NCI-H1092 treated with DMSO at 0.1 percent for 48 hours (cell line): Measurements from ENCODE around the gene DGKI.

ENCODE experiments used
- DNase-seq: peaks from one replicate; lab custom pipeline; 2025; lab: John Stamatoyannopoulos, UW

The DGKI gene

DNA sequence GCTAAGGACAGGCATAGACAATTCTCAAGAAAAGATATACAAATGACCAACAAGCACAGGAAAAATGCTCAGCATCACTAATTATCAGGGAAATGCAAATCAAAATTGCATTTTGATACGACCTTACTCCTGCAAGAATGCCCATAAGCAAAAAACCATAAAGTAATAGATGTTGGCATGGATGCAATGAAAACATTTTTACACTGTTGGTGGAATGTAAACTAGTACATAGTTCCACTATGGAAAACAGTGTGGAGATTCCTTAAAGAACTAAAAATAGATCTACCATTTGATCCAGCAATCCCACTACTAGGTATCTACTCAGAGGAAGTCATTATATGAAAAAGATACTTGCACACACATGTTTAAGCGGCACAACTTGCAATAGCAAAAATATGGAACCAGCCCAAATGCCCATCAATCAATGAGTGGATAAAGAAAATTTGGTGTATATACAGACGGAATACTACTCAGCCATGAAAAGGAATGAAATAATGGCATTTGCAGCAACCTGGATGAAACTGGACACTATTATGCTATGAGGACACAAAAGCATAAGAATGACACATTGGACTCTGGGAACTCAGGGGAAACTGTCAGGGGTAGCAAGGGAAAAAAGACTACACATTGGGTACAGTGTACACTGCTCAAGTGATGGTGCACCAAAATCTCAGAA, 59.3 kb downstream of the DGKI start:
- no peak for DNase-seq

DNA sequence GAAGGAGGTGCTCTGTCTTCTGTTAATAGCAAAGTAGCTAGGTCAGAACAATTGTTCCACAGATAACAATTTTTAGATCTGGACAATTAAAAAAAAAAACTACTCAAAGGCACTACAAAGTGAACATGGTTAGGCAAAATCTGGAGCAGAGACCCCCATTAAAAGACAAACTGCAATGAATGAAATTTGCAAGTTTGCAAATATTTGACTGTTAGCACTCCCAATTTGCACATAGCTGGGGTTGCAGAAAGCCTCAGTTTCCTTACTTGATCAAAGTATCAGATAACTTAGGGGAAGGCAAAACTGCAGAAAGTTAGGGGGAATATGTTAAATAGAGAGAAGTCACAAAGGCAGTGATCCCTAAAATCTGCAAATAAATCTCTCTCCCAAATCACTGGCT, 68.3 kb downstream of the DGKI start:
- no peak for DNase-seq

- DNase-seq, result no peak
These were observed 72.0 kb downstream of the DGKI start for GRCh38 chr7:137774793-137775201.

DNA sequence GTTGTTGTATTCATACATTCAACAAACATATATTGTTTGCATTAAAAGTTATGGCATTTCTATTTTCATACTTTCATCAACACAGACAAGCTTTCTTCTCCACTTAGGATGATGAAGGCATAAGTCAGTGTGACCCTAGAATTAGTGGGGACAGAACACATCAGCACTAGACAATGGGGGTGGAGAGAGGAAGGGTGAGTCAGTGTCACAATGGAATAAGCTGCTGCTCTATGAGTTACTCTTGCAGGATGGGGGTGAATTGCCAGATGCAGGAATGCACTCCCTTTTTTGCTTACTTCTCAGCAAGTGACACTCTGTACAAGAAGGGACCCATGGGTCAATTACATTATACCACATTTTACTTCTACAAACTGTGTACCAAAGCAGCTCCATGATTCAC, 74.0 kb downstream of the DGKI start:
- no peak for DNase-seq

- no peak for DNase-seq
These were observed 74.5 kb downstream of the DGKI start for GRCh38 chr7:137772316-137772715.

DNA sequence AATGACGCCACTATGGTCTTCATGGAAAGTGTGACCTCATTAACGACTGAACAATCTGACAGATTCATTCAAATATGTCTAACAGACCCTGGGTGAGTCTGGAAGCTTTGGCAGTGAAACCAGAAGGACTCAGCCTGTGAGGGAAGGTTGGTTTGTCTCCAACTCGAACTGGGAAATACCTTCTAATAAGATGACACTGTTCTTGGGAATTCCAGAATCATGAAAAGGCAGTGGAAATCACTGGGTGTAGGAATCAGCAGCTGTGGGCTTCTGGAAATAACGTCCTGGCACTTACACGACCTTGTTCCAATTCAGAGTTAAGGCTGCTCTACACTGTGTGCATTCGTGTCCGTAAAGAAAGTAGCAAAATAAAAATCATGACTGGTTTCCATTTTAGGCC, 75.1 kb downstream of the DGKI start:
- DNase-seq, result no peak

DNA sequence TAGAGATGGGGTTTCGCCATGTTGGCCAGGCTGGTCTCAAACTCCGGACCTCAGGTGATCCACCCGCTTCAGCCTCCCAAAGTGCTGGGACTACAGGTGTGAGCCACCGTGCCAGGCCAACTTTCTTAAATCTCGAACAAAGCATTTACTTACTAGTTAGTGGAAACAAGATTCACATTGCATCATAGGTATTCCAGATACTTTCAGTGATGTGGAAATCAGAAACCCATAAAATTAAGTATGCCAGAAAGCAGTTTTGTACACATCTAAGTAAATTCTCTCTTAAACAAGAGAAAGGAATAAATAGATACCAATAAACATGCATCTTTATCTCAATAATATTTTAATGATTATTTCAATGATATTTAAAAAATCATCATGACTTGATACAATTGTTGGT, 75.5 kb downstream of the DGKI start:
- no peak for DNase-seq

- no peak for DNase-seq
These were observed 78.4 kb downstream of the DGKI start for GRCh38 chr7:137768366-137768765.

DNA sequence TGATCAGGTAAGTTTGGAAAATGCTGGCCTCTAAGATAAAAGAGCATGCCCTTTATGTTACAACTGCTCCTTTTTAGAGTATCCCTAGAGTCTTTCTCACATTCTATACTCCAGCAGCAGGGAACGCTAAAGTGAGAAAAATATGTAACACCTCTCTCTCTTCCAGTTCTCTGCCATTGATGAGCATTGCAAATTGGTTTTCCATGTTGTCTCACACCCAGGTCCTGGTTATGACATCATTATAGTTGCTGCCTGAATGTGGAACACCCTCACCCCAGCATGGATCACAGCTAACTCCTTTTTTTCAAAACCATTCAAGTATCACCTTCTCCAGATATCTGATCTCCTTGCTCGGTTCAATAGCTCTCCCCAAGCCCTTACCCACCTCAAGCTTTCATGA, 84.4 kb downstream of the DGKI start:
- DNase-seq, result no peak

DNA sequence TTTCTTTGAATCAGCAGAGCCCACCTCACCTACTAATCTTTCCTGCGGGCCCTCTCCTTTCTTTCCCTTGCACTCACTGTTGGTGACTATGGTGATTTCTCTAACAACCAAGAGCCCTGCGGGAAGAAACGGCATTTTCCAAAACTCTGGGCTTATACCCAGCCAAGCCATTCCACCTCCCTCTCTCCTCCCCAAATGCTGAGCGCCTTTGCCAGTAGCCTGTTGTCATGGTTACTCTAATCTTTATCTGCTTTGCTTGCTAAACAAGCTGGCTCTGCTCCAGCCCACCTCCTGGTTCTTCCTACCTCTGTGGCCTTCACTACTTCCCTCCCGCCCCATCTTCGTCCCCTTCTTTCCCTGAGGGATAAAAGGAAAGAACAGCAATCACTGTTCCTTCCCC, 86.7 kb downstream of the DGKI start:
- peak; percentile 8 for DNase-seq

DNA sequence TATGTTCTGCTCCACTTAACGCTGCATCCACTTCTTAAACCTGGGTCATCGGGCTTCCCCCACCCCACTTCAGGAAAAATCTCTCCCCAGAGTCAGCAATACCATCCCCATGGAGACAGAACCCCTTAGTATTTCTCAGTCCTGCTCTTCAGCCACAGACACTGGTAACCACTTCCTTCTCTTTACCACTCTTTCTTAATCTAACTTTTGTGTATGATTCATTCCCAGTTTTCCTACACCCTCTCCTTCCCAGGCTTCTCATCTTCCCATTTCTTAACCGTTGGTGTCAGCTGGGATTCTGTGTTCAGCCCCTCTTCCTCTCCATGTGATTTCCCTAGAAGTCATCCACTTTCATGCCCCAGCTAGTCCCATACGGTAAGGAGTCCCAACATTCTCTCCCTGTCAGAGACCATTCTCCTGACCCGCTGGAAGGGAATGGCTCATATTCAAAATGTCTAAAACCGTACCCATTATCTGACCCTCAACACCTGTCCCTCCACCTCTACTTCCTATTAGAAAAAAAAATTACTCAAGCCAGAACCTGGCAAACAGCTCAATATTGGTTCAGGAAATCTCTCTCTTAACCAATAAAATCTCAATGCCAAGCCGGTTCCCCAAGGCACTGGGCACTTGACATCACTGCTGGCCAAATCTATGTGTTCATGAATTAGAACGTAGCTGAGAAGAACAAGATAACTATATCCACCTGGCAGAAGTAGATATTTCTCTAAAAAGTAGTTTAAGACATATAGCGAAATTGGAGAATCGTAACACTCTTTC, 89.4 kb downstream of the DGKI start:
- no peak for DNase-seq

DNA sequence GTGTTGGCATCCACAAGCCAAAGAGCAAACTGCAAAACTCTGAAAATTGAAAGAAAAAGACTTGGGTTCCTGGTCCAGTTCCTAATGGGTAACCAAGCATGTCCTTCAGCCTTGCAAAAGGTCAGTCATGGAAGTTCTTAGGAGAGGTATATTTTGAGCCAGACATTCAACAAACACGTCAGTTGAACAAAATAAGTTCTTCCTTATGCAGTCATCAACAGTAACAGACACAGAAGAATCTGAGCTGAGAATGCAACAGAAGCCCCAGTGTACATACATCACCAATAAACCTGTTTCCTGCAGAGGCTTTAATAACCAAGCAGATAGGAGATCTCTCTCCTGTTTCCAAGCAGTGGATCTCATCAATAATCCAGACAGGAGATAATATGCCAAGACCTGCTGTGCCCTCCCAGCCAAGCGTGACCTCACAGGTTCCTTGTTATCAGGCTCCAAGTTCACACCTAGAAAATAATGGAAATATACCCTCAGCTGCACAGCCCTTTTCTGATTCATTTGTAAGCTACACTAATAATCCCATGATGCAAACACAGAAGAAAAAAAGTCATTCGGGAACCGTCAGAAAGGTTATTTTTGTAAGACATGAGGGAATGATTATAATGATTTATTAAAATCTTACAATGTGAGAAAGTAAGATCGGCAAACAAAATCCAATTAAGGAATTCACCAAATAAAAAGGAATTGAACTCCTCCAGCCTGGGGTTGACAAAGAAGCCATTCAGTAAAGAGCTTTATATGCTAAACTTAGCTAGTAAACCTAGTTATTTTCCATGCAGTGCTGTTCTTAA, 90.7 kb downstream of the DGKI start:
- no peak for DNase-seq

DNA sequence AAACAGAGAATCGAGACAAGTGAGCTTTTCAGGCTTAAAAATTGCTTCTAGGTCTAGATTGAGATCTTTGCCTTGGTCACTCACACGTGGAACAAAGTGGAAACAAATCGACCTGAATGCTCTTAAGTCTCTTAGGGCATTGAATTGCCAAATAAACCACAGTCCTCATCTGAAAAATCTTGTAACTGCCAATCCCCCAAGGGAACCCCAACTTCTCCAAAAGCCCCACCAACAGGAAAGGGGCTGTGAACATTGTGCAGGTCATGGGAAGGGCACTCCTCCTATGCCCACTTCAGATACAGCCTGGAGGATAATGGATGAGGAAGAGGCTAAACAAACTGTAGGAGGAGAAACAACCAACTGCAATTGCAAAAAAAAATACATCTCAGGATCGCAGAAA, 91.3 kb downstream of the DGKI start:
- no peak for DNase-seq

DNA sequence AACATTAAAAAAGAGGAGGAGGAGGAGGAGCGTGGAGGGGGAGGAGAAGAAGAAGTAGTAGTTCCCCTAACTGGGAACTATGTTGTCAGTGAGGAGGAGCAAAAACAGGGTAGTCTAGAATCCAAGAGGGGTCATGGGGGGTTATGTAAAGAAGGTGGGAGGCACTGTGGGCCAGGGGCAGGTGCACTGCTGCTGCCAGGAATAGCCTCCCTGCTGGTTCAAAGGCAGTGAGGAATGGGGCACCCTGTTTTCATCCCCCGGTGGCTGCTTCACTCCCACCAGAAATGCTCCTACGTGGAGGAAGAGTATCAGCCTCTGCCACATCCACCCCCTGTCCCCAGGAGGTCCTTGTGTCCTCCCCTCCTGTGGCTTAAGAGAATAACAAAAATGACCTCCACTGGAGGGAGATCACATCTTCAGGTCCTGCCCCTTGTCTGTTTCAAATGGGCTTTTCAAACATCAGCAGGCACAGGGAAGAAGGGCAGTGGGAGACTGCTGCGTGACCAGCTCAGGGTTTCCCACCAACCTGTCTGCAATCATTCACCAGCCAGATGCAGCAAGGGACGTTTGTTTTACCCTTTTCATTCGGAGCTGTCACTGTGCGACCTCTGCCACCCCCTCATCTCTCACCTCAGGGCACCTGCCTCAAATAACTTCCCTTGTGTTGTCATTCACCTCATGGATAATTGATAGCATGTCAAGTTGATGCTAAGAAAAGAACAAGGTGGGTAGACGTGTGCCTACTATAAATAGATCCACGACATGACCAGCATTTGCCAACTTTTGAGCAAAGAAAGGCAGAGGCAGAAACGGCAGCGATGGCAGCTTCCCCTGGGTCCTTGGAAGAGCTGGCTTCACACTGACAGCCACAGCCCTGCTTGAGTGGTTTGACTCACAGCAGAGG, 92.6 kb downstream of the DGKI start:
- DNase-seq, result peak; percentile 32

DNA sequence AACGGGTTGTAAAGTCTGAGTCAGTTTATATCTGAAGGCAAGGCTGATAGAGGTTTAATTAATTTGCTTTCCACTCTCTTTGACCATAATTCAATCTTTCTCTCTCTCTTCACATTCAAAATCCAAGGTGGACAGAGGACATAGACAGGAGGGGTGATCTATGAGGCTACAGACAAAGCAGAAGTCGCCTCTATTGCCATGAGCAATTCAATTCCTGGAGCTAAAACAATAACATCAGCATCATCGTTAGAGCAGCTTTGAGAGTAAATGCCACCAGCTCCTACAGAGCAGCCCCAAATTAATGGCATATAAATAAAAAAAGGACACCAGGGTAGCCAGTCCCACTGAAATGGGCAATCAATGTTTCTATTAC, 93.2 kb downstream of the DGKI start:
- no peak for DNase-seq

- no peak for DNase-seq
These were observed 93.7 kb downstream of the DGKI start for GRCh38 chr7:137753067-137753466.

- DNase-seq, result no peak
These were observed 95.3 kb downstream of the DGKI start for GRCh38 chr7:137751361-137752009.

DNA sequence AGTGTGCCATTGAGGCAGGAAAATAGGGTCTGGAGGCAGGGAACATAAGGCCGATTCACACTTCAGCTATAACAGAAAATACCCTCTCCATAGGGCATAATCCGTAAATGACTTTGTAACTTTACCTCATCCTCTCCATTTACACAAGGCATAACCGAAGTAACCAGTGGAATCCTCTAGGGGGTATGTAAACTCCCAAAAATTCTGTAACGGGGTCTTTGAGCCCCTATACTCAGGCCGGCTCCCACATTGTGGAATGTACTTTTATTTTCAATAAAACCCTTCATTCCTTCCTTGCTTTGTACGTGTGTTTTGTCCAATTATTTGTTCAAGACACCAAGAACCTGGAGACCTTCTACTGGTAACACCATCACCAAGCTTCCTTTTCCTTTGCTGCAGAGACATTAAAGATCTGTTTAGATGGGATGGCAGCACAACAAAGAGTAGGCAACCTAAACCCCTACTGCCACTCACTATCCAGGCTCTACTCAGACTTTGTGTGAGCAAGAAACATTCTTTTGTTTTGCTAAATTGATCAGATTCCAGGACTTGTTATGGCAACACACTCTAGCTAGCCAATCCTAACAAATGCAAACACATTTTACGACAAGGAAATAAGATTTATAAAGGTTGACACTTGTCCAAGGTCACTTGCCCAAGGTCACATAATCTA, 99.3 kb downstream of the DGKI start:
- DNase-seq, result no peak

GRCh38 chr7:137743021-137743420, 103.8 kb downstream of the DGKI start:
- no peak for DNase-seq

- DNase-seq, result no peak
These were observed 104.7 kb downstream of the DGKI start for GRCh38 chr7:137742051-137742450.

DNA sequence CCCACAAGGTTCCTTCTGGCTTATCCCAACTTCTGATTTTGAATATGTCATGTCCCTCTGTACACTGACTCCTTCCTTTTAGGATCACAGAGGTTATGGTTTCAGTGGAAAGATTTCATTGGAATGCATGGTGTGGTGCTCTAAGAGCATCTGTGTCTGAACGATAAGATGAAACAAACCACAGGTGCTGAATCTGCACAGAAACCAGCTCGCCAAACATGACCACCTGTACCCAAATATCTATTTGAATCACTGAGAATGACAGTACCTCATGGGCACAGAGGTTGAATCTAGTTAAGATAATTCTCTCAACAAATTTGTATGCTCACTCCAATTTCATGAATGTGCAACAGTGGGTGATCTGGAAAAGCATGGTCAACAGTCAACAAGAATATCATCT, 105.3 kb downstream of the DGKI start:
- no peak for DNase-seq
